NB4 (cell line): ENCODE measurements around the gene CREBRF.
"Not testable (repeated sequence)": the region's sequence is repeated elsewhere in the genome, so short reads cannot be mapped to it uniquely, and the experiment has no call there.

Experiments used
- DNase-seq: peaks from one replicate; pipeline ENCODE4 v3.0.0; 2010; ENCODE audit warnings: low read depth
- H3K4me3 ChIP-seq: one replicate; pipeline ENCODE4 v1.5.1; 2011; ENCODE audit warnings: mild to moderate bottlenecking, low read depth, low read length, moderate library complexity
- CTCF ChIP-seq: IDR thresholded peaks from one replicate; pipeline ENCODE4 v1.5.1; 2012; ENCODE audit warnings: low read depth, low read length
- MYC ChIP-seq: IDR thresholded peaks from 2 replicates; pipeline ENCODE4 v1.6.1; 2011; ENCODE audit warnings: low read depth, low read length
- POLR2A ChIP-seq: IDR thresholded peaks from 2 replicates; pipeline ENCODE4 v1.6.1; 2011; ENCODE audit warnings: mild to moderate bottlenecking; ENCODE audit not compliant: insufficient read length; ENCODE audit errors: extremely low read depth
- TF ChIP-seq, protein P1 (sequence below): IDR thresholded peaks from 2 replicates; pipeline ENCODE4 v1.6.1; 2011; ENCODE audit warnings: low read depth, low read length

Gene CREBRF

GRCh38 chr5:173014671-173015070, 41.5 kb upstream of the CREBRF start:
- no peak for DNase-seq
- no peak overlapping the region for H3K4me3 ChIP-seq
- no peak for TF ChIP-seq POLR2A
- TF ChIP-seq, protein P1, sequence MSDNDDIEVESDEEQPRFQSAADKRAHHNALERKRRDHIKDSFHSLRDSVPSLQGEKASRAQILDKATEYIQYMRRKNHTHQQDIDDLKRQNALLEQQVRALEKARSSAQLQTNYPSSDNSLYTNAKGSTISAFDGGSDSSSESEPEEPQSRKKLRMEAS: no peak
- no peak for TF ChIP-seq MYC
- no peak for TF ChIP-seq CTCF

GRCh38 chr5:173015192-173015591, 41.0 kb upstream of the CREBRF start:
- TF ChIP-seq MYC (no peak), POLR2A (no peak), CTCF (no peak)
- TF ChIP-seq, protein P1: no peak
- no peak for DNase-seq
- no peak overlapping the region for H3K4me3 ChIP-seq

- TF ChIP-seq, protein P1: no peak
- no peak for TF ChIP-seq CTCF
- no peak for TF ChIP-seq MYC
- no peak for TF ChIP-seq POLR2A
- DNase-seq: no peak
- no peak overlapping the region for H3K4me3 ChIP-seq
Measured at GRCh38 chr5:173015598-173016455, 40.3 kb upstream of the CREBRF start.

GRCh38 chr5:173016598-173017046, 39.5 kb upstream of the CREBRF start:
- no peak overlapping the region for H3K4me3 ChIP-seq
- no peak for DNase-seq
- TF ChIP-seq, protein P1: no peak
- no peak for TF ChIP-seq CTCF
- TF ChIP-seq POLR2A: no peak

- not testable (repeated sequence) for H3K4me3 ChIP-seq, DNase-seq
Measured at GRCh38 chr5:173017087-173017486, 39.1 kb upstream of the CREBRF start.

GRCh38 chr5:173018358-173018757, 37.8 kb upstream of the CREBRF start:
- TF ChIP-seq, protein P1: no peak
- TF ChIP-seq MYC: no peak
- TF ChIP-seq CTCF: no peak
- TF ChIP-seq POLR2A: no peak
- no peak for DNase-seq
- H3K4me3 ChIP-seq: no peak overlapping the region
